ENCODE results near the gene DOCK11. TPM values are rescaled to one million over a fixed set of nuclear protein-coding genes. Genes with fewer than 3 reads are reported as not detected.
A peak's percentile ranks its signal among the peaks of the same experiment; 100 is the strongest.

DOCK11 gene
- total and polyA plus RNA-seq, 9 of the 15 experiments (the other 6 are each of a cell fraction or from before 2014, with no cell fraction given): 41.8 to 77.8 (median 50.9) TPM

GRCh38 chrX:118565853-118566252 is 70.2 kb downstream of the DOCK11 start (continued):
- TF ChIP-seq ZNF408 (CRISPR knock-in tag; IDR thresholded peaks at IDR 0.05; ENCODE audit: low read depth): no peak
- no peak for TF ChIP-seq ILK (tag; IDR thresholded peaks at IDR 0.05; ENCODE audit: borderline replicate concordance, low read depth)
- TF ChIP-seq ZNF347 (CRISPR knock-in tag; IDR thresholded peaks at IDR 0.05; ENCODE audit: low read depth): no peak
- no peak for TF ChIP-seq ZNF507 (tag; conservative IDR thresholded peaks at IDR 0.05)
- TF ChIP-seq ZNF639 (CRISPR knock-in tag; conservative IDR thresholded peaks at IDR 0.05 in 1 of 2, IDR thresholded peaks at IDR 0.05 in 1 of 2): peak in 1 of 2 experiments; percentile 27; a peak in 1 of 4 replicates
- no peak for TF ChIP-seq KDM5B (IDR thresholded peaks at IDR 0.05; ENCODE audit: insufficient replicate concordance, low read depth, low read length)
- TF ChIP-seq RAD51 (IDR thresholded peaks at IDR 0.05; ENCODE audit: borderline replicate concordance, low read depth): no peak
- no peak for TF ChIP-seq U2AF1 (optimal IDR thresholded peaks at IDR 0.05; ENCODE audit: low read depth, low read length)
- TF ChIP-seq ATF3 (IDR thresholded peaks at IDR 0.05): no peak
- TF ChIP-seq ATF3 (CRISPR knock-in tag; conservative IDR thresholded peaks at IDR 0.05): no peak
- TF ChIP-seq ZNF140 (CRISPR knock-in tag; IDR thresholded peaks at IDR 0.05): no peak
- TF ChIP-seq HDAC3 (IDR thresholded peaks at IDR 0.05; ENCODE audit: borderline replicate concordance, partially characterized antibody): no peak
- TF ChIP-seq NCOR1 (IDR thresholded peaks at IDR 0.05): no peak
- no peak for TF ChIP-seq ATF6 (CRISPR knock-in tag; IDR thresholded peaks at IDR 0.05)
- TF ChIP-seq SMAD3 (CRISPR knock-in tag; conservative IDR thresholded peaks at IDR 0.05): no peak
- TF ChIP-seq EP400 (IDR thresholded peaks at IDR 0.05): peak; percentile 36
- TF ChIP-seq GTF3C2 (IDR thresholded peaks at IDR 0.05; ENCODE audit: borderline replicate concordance, extremely low read depth, insufficient read length): no peak
- no peak for TF ChIP-seq ZNF785 (CRISPR knock-in tag; IDR thresholded peaks at IDR 0.05)
